Panc1 (cell line): ENCODE measurements around the gene NDRG3.

ENCODE experiments used
- SIN3A ChIP-seq: IDR thresholded peaks from 2 replicates; pipeline ENCODE4 v1.6.1; 2012; ENCODE audit warnings: low read depth, mild to moderate bottlenecking, low read length, moderate library complexity, borderline replicate concordance; ENCODE audit not compliant: insufficient read depth
- TF ChIP-seq, protein P1 (sequence below): fragments of 450-650 bp; IDR thresholded peaks from 2 replicates; pipeline ENCODE4 v1.5.1; 2017; ENCODE audit warnings: mild to moderate bottlenecking

DNA sequence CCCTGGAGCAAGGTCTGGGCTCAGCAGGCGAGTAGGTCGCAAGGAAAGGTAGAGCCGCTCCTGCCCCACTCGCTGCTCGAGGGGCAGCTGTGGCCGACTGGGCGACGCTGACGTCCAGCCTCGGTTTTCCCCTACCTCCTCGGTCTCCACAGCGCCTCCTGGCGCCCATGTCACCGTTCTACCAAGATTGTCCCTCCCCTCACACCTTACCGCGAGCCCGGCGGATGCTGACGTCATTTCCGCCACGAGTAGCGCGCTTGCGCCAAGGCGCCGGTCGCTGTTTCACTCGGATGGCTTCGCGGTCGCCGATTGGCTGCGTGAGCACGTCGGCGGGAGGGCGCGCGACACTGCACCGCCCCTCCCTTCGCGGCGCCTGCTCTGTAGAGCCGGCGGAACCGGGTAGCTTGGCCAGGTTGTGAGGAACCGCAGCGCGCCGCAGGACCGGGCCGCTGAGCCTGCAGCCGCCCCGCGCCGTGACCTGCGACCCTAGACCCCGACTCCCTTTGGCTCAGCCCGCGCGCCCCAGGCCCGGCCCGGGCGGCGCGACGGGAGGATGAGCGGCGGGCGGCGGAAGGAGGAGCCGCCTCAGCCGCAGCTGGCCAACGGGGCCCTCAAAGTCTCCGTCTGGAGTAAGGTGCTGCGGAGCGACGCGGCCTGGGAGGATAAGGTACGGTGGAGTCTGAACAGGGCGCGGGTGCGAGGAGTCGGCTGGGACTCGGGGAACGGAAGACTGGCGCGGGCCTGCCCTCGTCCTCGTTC is 140.3 kb downstream of the NDRG3 start, which contains the start of gene RAB5IF:
- TF ChIP-seq, protein P1, sequence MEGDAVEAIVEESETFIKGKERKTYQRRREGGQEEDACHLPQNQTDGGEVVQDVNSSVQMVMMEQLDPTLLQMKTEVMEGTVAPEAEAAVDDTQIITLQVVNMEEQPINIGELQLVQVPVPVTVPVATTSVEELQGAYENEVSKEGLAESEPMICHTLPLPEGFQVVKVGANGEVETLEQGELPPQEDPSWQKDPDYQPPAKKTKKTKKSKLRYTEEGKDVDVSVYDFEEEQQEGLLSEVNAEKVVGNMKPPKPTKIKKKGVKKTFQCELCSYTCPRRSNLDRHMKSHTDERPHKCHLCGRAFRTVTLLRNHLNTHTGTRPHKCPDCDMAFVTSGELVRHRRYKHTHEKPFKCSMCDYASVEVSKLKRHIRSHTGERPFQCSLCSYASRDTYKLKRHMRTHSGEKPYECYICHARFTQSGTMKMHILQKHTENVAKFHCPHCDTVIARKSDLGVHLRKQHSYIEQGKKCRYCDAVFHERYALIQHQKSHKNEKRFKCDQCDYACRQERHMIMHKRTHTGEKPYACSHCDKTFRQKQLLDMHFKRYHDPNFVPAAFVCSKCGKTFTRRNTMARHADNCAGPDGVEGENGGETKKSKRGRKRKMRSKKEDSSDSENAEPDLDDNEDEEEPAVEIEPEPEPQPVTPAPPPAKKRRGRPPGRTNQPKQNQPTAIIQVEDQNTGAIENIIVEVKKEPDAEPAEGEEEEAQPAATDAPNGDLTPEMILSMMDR, result peak; percentile 95
- peak; percentile 56; the same call in 1 of the 2 replicates for TF ChIP-seq SIN3A
